Measurements from ENCODE around the gene FOXL2NB.

The FOXL2NB gene

DNA sequence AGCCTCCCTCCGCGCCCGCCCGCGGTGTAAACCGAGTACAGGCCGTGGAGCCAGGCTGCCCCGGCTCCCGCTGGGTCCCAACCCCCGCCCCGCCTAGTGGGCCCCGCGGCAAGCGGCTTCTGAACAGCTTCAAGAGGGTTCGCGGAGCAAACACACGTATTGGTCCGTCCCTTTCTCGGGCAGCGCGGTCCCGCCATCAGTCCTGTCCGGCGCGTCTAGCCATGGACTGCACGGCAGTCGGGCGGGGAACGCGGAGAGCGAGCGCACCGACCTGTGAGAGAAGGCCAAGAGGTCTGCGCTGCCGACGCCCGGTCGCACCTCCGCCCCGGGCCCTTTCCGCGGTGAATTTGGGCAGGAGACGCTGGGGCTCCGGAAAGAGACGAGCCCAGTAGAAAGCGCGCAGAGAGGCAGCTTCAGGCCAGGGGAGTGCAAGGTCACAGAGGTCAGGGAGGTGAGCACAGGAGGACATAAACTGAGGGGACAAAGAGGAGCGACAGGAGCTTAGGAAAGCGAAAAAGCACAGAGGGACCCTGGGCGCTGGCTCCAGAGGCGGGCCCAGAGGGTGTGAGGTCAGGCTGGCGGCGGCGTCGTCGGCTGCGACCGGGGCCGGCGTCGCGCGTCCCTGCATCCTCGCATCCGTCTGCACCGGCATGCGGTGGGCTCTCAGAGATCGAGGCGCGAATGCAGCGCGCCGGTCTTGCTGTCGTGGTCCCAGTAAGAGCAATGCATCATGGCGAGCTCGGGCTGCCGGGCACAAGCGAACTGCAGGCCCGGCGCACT, 1.9 kb upstream of the FOXL2NB start:
- no peak for DNase-seq (ENCODE audit: extremely low read depth in 1 of 2, low read depth in 1 of 2)

- DNase-seq (ENCODE audit: extremely low read depth in 1 of 2, low read depth in 1 of 2), result no peak
These were observed 1.0 kb upstream of the FOXL2NB start for GRCh38 chr3:138945709-138946662.

DNA sequence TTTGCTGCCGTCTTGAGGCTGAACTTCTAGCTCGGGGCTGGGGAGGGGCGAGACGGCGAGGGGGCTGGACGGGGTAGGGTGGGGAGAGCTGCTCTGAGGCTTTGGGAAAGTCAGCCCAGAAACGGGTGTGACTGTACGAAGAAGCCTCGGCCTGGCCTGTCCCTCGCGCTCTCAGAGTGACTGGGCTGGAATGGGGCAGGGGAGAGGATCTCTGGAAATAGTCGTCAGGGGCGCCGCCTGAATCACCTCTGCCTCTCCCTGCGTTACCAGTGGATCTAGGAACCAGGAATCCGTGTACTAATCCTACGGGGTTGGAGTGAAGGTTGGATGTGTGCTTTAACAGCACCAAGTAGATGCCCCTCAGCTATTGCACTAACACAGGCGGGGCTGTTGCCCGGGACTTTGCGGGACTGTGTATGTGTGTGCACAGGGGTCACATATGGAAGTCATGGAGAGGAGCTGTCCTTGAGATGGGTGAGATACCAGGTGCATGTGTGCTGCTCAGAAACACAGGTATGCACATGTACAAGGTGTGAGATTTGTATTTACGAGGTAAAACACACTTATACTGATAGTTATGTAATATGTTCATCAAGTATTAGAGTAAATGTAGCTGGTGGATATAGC, 591 bp downstream of the FOXL2NB start:
- DNase-seq (ENCODE audit: extremely low read depth in 1 of 2, low read depth in 1 of 2), result no peak

DNA sequence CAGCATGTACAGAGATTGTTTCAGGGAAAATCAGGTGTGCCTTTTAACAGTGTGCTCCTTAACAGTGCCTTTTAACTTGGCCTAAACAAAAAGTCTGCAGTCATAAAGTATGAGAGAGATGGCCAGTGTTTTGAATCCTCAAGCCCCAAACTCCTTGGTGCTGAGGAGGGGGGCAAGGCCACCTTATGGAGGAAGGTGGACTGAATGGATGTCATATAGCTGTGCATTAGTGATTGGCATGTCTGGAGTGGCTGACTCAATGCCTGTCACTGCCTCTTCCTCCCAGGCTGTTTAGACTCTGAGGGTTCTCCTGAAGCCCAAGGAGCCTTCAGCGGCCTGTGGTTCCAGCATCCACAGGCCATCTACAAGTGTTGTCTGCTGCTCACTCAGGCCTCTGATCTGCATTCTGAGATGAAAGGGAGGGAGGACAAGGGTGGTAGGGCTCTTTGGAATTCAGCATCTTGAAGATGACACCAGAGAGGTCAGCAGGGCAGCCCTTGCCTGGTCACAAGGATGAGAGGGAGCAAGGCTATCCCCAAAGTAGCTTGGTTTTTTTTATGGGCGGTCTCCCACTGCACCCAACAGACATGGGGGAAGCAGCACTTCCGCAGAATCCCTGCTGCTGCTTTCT, 1.5 kb downstream of the FOXL2NB start:
- no peak for DNase-seq (ENCODE audit: extremely low read depth in 1 of 2, low read depth in 1 of 2)

- no peak for DNase-seq (ENCODE audit: extremely low read depth in 1 of 2, low read depth in 1 of 2)
These were observed 2.0 kb downstream of the FOXL2NB start for GRCh38 chr3:138949002-138949418.

GRCh38 chr3:138949445-138950005, 2.5 kb downstream of the FOXL2NB start:
- DNase-seq (ENCODE audit: extremely low read depth in 1 of 2, low read depth in 1 of 2), result no peak

- no peak for DNase-seq (ENCODE audit: extremely low read depth in 1 of 2, low read depth in 1 of 2)
These were observed 3.1 kb downstream of the FOXL2NB start for GRCh38 chr3:138950006-138950644.

DNA sequence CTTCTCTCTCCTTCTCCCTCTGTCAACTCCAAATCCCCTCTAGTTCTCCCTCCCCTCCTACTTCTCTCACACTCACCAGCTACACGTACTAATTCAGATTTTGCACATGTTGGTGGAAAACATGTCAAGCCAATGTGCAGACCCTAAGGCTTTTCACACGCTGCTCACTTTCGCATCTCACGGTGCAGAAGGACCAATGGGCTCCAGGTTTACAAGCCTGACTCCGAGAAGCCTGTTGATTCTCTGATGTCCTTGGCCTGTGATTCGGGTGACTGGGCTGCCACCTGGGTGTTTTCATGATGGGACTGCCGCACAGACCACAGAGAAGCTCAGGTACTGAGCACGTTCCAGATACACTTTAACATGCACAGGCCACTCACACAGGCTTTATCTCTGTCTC, 3.7 kb downstream of the FOXL2NB start:
- DNase-seq (ENCODE audit: extremely low read depth in 1 of 2, low read depth in 1 of 2), result no peak

DNA sequence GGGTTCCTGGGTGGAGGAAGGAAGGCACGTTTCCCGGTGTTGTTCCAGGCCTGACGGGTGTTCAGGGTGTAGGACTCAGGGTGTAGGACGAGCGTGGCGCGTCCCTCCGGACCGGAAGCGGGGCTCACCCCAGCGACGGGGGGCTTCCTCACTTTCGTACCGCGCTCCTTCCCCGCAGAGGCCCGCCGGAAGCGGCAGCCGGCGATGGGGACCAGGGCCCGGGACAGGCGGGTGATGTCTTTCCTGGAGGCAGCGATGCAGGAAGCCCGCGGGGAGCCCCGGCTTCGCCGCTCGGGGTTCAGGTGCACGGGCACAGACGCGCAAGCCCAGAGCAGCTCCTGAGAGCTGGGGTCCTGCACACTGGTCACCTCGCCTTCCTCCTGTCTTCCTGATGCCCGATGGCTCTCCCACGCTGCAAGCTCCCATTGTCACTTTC, 13.4 kb downstream of the FOXL2NB start:
- DNase-seq (ENCODE audit: extremely low read depth in 1 of 2, low read depth in 1 of 2), result no peak

GRCh38 chr3:138962854-138963560, 16.0 kb downstream of the FOXL2NB start:
- DNase-seq (ENCODE audit: extremely low read depth in 1 of 2, low read depth in 1 of 2), result no peak

DNA sequence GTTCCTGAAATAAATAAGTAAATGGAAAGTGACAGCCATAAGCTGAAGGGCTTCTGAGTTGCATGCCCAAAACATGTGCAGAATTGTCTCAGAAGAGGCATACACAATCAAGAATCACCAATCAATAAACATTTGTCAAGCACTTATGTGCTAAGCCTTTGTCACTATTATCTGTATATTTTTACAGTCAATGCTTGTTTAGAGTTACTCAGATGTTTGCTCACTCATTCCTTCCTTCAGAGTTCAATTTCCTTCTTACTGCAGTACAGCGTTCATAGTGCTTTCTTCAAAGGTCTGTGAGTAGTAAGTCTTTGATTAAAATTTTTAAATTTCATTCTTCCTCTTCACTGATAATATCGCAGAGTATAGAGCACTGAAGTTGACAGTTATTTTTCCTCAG, 17.2 kb downstream of the FOXL2NB start:
- DNase-seq (ENCODE audit: extremely low read depth in 1 of 2, low read depth in 1 of 2), result no peak

GRCh38 chr3:138964923-138965322, 17.9 kb downstream of the FOXL2NB start:
- no peak for DNase-seq (ENCODE audit: extremely low read depth in 1 of 2, low read depth in 1 of 2)

- DNase-seq (ENCODE audit: extremely low read depth in 1 of 2, low read depth in 1 of 2), result no peak
These were observed 24.8 kb downstream of the FOXL2NB start for GRCh38 chr3:138971766-138972320.

DNA sequence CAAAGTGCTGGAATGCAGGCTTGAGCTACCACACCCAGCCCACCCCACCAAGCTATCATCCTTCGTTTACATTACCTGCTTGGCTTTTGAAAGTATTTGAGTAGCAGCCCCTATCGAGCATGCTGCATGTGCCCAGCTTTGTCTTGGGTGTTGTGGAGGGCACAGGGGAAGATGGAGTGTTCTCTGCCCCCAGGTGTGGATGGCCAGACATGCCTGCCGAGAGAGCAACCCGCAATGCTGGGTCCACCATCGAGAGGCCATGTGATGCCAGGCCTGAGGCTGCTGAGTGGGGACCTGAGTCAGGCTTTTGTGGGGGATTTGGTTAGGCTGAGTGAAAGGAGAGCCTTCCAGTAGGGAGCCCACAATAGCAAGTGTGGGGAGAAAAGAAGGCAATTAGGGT, 25.9 kb downstream of the FOXL2NB start:
- DNase-seq (ENCODE audit: extremely low read depth in 1 of 2, low read depth in 1 of 2), result no peak

- no peak for DNase-seq (ENCODE audit: extremely low read depth in 1 of 2, low read depth in 1 of 2)
These were observed 27.4 kb downstream of the FOXL2NB start for GRCh38 chr3:138974462-138974861.

DNA sequence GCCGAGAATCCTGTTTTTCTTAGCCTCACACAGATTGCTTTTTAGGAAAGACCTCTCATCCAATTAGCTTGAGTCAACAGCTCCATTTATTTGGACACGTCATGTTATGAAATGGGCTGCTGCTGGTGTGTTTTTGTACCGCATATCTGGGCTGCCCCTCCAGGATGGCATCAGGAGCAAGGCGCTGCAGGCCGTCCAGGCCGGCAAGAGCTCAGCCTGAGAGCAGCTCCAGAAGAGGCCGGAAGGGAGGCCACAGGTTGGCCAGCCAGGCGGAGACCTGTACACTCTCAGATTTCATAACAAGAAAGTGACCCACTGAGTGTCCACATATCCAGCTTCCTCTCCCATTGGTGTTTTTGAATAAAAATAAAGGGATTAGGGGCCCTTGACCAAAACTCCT, 28.3 kb downstream of the FOXL2NB start:
- DNase-seq (ENCODE audit: extremely low read depth in 1 of 2, low read depth in 1 of 2), result no peak

- no peak for DNase-seq (ENCODE audit: extremely low read depth in 1 of 2, low read depth in 1 of 2)
These were observed 29.0 kb downstream of the FOXL2NB start for GRCh38 chr3:138976047-138976446.

DNA sequence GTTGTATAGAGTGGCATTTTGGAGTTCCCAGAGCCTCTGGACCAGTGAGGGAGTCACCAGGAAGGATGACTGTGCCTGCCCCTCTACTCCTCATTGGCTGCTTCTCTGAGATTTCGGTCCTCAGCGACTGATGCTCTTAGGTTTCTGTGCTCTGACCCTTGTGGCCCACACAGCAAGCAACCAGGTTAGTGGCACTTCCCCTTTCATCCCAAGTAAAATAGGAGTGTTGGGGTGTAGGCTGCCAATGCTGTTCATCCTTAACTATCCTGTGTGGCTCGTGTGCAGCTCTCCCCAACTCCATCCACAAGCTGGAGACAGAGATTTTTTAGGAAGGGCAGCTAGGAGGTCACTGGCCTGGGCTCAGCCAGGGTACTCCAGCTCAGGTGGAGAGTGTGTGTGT, 37.8 kb downstream of the FOXL2NB start:
- DNase-seq (ENCODE audit: extremely low read depth in 1 of 2, low read depth in 1 of 2), result no peak

DNA sequence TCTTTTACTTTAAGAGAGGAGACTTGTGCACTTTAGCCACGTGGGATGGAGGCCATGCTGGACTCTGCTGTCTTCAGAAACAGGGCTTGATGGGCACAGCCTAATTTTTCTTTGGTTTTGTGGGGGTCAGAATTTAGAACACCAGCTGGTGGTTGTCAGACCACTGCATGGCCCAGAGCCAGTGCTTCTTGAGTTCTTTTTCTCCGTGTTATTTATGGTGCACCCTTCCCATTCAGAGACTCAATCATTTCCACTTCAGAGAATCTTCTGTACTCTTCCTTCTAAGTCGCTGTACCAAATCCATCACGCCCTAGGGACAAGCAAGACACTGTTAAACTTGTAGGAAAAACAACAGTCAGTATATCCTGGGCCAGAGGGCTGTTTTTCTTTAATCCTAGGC, 38.9 kb downstream of the FOXL2NB start:
- no peak for DNase-seq (ENCODE audit: extremely low read depth in 1 of 2, low read depth in 1 of 2)
